NT2/D1 (cell line): Measurements from ENCODE around the gene DIP2A.

ENCODE experiments used
- DNase-seq: peaks from one replicate; pipeline ENCODE4 v3.0.0-alpha.2; 2011; ENCODE audit warnings: low read depth, low spot score
- H3K27me3 ChIP-seq: 2 replicates; pipeline ENCODE4 v1.6.0; 2011; ENCODE audit warnings: mild to moderate bottlenecking; ENCODE audit not compliant: insufficient read length, insufficient read depth
- H3K36me3 ChIP-seq: 2 replicates; pipeline ENCODE4 v1.6.1; 2011; ENCODE audit warnings: mild to moderate bottlenecking, low read length, mixed read lengths; ENCODE audit not compliant: insufficient read depth, insufficient read length
- H3K4me1 ChIP-seq: 2 replicates; pipeline ENCODE4 v1.5.1; 2011; ENCODE audit not compliant: insufficient read depth, insufficient read length
- H3K4me3 ChIP-seq: 2 replicates; pipeline ENCODE4 v1.5.1; 2011; ENCODE audit warnings: low read depth; ENCODE audit not compliant: insufficient read length
- H3K9ac ChIP-seq: 2 replicates; pipeline ENCODE4 v1.6.0; 2011; ENCODE audit warnings: low read depth; ENCODE audit not compliant: insufficient read length
- H3K9me3 ChIP-seq: 2 replicates; pipeline ENCODE4 v1.5.1; 2011; ENCODE audit warnings: mild to moderate bottlenecking, low read length; ENCODE audit not compliant: insufficient read depth
- SUZ12 ChIP-seq: IDR thresholded peaks from 2 replicates; pipeline ENCODE4 v1.6.1; 2011; ENCODE audit not compliant: insufficient read length, insufficient read depth; ENCODE audit errors: extremely low read depth
- YY1 ChIP-seq: IDR thresholded peaks from 2 replicates; pipeline ENCODE4 v1.6.1; 2011; ENCODE audit not compliant: insufficient read length, insufficient read depth
- ZNF274 ChIP-seq: IDR thresholded peaks from 2 replicates; pipeline ENCODE4 v1.6.1; 2011; ENCODE audit warnings: mild to moderate bottlenecking, low read depth, low read length

DIP2A gene

DNA sequence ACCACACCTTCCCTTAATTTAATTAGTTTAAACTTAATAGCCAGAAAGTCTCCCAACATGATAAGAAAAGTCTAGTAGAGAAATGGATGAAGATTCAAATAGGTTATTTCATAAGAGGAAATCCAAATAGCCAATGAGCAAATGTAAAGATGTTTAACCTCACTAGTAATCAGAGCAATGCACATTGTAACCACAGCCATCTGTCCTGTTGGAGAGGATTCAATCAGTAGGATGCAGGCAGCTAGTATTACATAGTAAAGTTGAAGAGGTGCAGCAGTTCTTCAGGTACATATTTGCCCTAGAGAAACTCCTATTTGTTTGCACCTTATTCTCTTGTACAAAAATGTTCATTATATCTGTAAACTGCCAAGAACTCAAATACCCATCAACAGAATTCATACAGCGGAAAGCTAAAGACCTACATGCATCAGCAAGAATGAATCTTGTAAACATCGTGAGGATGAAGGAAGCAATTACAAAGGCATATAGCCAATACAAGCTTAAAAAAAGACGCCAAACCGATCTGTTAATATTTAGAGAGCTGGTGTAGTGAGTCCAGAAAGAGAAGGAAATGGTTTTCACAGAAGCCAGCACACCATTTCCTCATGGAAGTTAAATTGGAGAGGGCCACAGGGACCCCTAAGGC lies 27.9 kb downstream of the DIP2A start:
- DNase-seq = no peak
- H3K27me3 ChIP-seq = no peaks in the 10 kb centered on the region
- no peak overlapping the region for H3K9ac ChIP-seq
- peaks cover 58% of the 10 kb centered on the region for H3K36me3 ChIP-seq
- peaks cover 3% of the 10 kb centered on the region for H3K4me1 ChIP-seq
- TF ChIP-seq YY1 (no peak), SUZ12 (no peak), ZNF274 (no peak)
- no peak overlapping the region for H3K4me3 ChIP-seq
- no peaks in the 10 kb centered on the region for H3K9me3 ChIP-seq

DNA sequence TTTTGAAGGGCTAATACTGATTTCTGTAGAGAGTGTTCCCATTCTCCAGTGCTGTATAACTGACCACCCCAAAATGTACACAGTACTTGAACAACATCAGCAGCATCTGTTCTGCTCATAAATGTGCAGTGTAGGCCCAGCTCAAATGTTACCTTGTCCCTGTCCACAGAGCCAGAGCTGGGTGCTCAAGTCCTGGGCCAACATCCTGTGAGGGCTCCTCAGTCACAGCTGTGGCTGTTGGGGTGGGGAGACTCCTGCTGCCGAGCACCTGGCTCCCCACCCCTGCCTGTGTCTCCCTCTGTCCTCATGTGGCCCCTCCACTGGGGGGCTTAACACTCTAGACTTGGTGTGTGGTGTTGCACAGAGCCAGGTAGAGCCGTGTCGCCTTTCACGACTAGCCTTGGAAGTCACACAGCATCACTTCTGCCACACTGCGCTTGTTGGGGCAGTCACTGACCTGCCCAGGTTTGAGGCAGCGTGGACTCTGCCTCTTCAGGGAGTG lies 30.5 kb downstream of the DIP2A start:
- Histone ChIP-seq H3K36me3 (peaks cover 62% of the 10 kb centered on the region), H3K4me1 (peaks cover 3% of the 10 kb centered on the region), H3K9me3 (no peaks in the 10 kb centered on the region), H3K9ac (no peak overlapping the region), H3K27me3 (no peaks in the 10 kb centered on the region), H3K4me3 (no peak overlapping the region)
- DNase-seq = no peak
- no peak for TF ChIP-seq SUZ12
- no peak for TF ChIP-seq YY1
- TF ChIP-seq ZNF274 = no peak

DNA sequence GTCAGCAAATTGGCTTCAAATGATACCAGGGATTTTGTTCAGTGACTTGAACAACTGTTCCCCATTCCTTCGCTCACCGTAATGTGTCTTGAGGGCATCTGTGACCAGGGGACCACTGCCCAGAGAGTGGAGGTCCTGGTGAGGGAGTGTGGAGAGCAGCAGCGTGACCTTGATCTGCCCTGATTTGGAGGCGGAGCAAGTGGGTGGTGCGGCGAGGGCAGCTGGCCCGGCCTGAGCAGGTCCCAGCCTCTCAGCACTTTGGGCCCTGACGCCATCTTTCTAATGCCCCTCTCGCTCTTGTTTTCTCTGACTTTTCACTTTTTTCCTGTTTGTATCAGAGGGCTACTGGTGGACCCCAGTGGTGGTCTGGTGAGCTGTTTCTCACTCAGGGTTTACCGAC lies 31.1 kb downstream of the DIP2A start:
- Histone ChIP-seq H3K36me3 (peaks cover 61% of the 10 kb centered on the region), H3K9me3 (no peaks in the 10 kb centered on the region), H3K4me3 (no peak overlapping the region), H3K27me3 (no peaks in the 10 kb centered on the region), H3K4me1 (peaks cover 3% of the 10 kb centered on the region), H3K9ac (no peak overlapping the region)
- no peak for DNase-seq
- no peak for TF ChIP-seq SUZ12
- TF ChIP-seq ZNF274 = no peak
- TF ChIP-seq YY1 = no peak

DNA sequence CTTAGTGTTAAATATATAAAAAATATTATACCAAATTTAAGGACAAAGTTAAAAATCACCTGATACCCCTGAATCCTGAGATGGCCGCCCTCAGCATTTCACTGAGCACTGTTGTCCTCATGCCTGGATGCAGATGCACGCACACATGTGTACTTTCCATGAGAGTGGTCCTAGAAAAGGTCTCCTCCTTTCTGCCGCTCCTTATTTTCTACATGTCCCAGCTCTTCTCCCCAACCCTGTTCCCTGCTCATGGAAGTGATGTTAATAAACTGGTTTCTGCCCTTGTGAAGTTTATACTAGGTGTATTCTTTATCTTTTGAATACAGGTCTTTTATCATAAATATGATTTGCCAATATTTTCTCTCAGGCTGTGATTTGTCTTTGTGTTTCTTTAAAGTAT lies 32.9 kb downstream of the DIP2A start:
- H3K4me1 ChIP-seq = peaks cover 3% of the 10 kb centered on the region
- DNase-seq = no peak
- TF ChIP-seq SUZ12 = no peak
- peaks cover 55% of the 10 kb centered on the region for H3K36me3 ChIP-seq
- H3K4me3 ChIP-seq = no peak overlapping the region
- no peaks in the 10 kb centered on the region for H3K27me3 ChIP-seq
- no peaks in the 10 kb centered on the region for H3K9me3 ChIP-seq
- no peak overlapping the region for H3K9ac ChIP-seq

DNA sequence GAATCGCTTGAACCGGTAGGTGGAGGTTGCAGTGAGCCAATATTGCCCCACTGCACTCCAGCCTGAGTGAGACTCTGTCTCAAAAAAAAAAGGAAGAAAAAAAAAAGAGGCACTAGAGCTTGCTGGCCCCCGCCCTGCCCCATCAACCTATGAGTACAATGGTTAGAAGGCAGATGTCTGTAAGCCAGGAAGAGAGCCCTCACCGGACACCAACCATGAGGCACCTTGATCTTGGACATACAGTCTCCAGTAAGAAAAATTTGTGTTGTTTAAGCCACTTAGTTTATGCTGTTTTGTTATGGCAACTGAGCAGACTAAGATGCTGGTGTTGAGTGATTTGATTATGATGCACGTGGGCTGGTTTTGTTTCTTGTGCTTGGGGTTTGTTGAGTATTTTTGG lies 34.2 kb downstream of the DIP2A start:
- Histone ChIP-seq H3K9ac (no peak overlapping the region), H3K4me3 (no peak overlapping the region), H3K9me3 (no peaks in the 10 kb centered on the region), H3K36me3 (peaks cover 57% of the 10 kb centered on the region), H3K27me3 (no peaks in the 10 kb centered on the region), H3K4me1 (peaks cover 3% of the 10 kb centered on the region)
- TF ChIP-seq YY1 = no peak
- TF ChIP-seq SUZ12 = no peak
- TF ChIP-seq ZNF274 = no peak
- no peak for DNase-seq

DNA sequence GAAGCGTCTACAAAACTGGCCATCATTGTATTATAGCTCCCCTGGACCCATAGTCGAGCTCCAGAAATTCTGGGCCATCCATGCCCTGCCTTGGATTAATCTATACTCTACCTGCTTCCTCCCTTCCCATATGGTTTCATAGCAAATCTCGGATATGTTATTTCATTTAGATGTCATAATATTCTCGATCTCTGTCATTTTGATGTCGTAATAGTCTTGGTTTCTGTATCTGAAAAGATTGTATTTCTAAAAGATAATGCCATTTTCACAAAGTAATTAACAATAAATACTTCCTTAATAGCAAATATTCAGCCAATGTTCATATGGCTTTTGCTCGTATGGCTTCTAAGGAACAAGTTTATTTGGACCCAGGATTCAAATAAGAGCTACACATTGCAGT lies 35.1 kb downstream of the DIP2A start:
- Histone ChIP-seq H3K4me1 (peaks cover 3% of the 10 kb centered on the region), H3K36me3 (peaks cover 59% of the 10 kb centered on the region), H3K27me3 (no peaks in the 10 kb centered on the region), H3K4me3 (no peak overlapping the region), H3K9ac (no peak overlapping the region), H3K9me3 (no peaks in the 10 kb centered on the region)
- no peak for DNase-seq
- no peak for TF ChIP-seq SUZ12
- no peak for TF ChIP-seq ZNF274
- no peak for TF ChIP-seq YY1

DNA sequence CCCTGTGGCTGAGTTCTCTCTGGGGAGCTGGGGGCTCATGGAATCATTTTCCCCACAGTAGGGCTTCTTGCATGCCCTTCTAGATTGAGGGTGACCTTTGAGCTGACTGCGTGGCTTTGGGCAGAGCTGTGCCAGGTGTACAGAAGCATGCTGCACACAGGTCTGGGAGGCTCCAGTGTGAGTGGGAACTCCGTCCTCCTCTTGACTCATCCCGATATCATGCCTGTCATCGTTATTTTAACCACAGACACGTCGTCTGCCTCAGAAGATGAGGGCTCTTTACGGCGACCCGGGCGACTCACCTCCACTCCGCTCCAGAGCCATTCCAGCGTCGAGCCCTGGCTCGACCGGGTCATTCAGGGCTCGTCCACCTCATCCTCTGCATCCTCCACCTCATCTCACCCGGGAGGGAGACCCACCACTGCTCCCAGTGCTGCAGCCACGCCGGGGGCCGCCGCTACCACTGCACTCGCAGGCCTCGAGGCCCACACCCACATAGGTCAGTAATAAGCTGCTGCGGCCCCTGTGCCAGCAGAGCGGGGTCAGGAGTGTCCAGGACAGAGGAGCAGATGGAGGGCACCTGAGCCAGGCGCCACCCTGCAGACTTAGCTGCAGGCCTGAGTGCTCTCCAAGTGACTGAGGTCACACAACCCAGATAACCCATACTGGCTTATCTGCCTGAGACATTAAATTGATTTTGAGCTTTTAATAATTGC lies 39.8 kb downstream of the DIP2A start:
- Histone ChIP-seq H3K27me3 (no peaks in the 10 kb centered on the region), H3K36me3 (peaks cover 52% of the 10 kb centered on the region), H3K4me3 (no peak overlapping the region), H3K9ac (no peak overlapping the region), H3K9me3 (no peaks in the 10 kb centered on the region), H3K4me1 (no peaks in the 10 kb centered on the region)
- TF ChIP-seq YY1 (no peak), SUZ12 (no peak), ZNF274 (no peak)
- no peak for DNase-seq
